ENCODE data around the gene APC. TPM values are rescaled to one million over a fixed set of nuclear protein-coding genes. Genes with fewer than 3 reads are reported as not detected.

Gene APC
- total and polyA plus RNA-seq, 2 experiments from 2014 or later: 12.9 to 40.1 TPM

DNA sequence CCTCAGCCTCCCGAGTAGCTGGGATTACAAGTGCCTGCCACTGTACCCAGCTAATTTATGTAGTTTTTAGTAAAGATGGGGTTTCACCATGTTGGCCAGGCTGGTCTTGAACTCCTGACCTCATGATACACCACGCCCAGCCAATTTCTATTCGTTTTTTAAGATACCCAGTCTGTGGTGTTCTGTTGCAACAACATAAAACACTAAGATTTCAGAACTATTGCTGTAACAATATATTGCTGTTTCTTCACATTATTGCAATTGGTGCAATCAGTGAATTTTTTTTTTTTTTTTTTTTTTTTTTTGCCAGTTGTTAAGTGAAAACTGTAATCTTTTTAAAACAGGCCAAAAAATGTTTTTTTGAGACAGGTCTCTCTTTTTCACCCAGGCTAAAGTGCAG, 133.3 kb downstream of the APC start:
- Histone ChIP-seq H3K27me3 (no peaks in the 10 kb centered on the region), H3K4me1 (ENCODE audit: low read depth) (no peaks in the 10 kb centered on the region), H3K9me3 (ENCODE audit: low read depth) (no peaks in the 10 kb centered on the region), H3K27ac (no peak overlapping the region), H3K36me3 (peaks cover 30% of the 10 kb centered on the region), H3K4me3 (no peak overlapping the region)
- no peak for DNase-seq (ENCODE audit: low read depth in 1 of 2, low spot score in 1 of 2)
- TF ChIP-seq, protein P1, sequence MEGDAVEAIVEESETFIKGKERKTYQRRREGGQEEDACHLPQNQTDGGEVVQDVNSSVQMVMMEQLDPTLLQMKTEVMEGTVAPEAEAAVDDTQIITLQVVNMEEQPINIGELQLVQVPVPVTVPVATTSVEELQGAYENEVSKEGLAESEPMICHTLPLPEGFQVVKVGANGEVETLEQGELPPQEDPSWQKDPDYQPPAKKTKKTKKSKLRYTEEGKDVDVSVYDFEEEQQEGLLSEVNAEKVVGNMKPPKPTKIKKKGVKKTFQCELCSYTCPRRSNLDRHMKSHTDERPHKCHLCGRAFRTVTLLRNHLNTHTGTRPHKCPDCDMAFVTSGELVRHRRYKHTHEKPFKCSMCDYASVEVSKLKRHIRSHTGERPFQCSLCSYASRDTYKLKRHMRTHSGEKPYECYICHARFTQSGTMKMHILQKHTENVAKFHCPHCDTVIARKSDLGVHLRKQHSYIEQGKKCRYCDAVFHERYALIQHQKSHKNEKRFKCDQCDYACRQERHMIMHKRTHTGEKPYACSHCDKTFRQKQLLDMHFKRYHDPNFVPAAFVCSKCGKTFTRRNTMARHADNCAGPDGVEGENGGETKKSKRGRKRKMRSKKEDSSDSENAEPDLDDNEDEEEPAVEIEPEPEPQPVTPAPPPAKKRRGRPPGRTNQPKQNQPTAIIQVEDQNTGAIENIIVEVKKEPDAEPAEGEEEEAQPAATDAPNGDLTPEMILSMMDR (IDR thresholded peaks at IDR 0.05; ENCODE audit: low read depth, low read length): no peak

DNA sequence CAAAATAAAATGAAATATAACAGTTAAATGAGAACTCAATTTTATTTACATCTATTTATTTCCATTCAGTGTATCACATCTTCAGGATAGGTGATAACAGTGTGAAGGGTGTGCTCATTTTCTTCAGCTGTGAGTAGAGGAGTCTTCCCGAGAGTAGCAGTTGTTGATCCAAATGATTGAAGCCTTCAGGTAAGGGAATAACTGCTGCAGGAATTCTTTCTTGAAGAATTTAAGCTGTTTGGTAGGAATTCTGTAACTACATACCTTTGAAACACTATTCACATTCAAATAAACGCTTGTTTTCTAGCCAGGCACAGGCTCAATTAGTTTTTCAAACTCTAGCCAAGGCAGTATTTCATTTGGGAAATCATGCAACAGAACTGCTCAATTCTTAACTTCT, 138.7 kb downstream of the APC start:
- H3K36me3 ChIP-seq: peaks cover 5% of the 10 kb centered on the region
- H3K9me3 ChIP-seq (ENCODE audit: low read depth): no peaks in the 10 kb centered on the region
- peak overlapping the region; percentile 26 for H3K27ac ChIP-seq
- TF ChIP-seq, protein P1 (IDR thresholded peaks at IDR 0.05; ENCODE audit: low read depth, low read length): no peak
- H3K4me1 ChIP-seq (ENCODE audit: low read depth): peaks cover 4% of the 10 kb centered on the region
- H3K4me3 ChIP-seq: no peak overlapping the region
- no peak for DNase-seq (ENCODE audit: low read depth in 1 of 2, low spot score in 1 of 2)
- H3K27me3 ChIP-seq: no peaks in the 10 kb centered on the region

DNA sequence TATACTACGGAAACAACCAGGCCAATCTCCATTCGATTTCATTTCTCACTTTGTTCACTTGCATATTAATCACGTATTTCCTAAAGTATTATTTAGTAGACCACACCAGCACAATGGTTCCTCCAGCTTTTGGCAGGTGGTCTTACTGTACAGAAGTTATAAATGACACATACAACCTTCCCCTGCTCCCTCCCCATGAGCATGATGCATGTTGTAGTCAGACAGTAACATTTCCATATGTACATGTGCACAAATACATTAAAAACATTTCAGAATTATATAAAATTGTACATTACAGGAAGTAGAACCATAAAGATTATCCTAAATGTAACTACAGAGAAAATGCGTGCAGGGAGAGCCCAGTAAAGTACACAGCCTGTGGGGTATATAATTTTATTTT, 140.4 kb downstream of the APC start:
- Histone ChIP-seq H3K4me3 (no peak overlapping the region), H3K9me3 (ENCODE audit: low read depth) (no peaks in the 10 kb centered on the region), H3K36me3 (peaks cover 5% of the 10 kb centered on the region), H3K27me3 (no peaks in the 10 kb centered on the region), H3K27ac (no peak overlapping the region), H3K4me1 (ENCODE audit: low read depth) (peaks cover 7% of the 10 kb centered on the region)
- TF ChIP-seq, protein P1 (IDR thresholded peaks at IDR 0.05; ENCODE audit: low read depth, low read length): no peak
- no peak for DNase-seq (ENCODE audit: low read depth in 1 of 2, low spot score in 1 of 2)

DNA sequence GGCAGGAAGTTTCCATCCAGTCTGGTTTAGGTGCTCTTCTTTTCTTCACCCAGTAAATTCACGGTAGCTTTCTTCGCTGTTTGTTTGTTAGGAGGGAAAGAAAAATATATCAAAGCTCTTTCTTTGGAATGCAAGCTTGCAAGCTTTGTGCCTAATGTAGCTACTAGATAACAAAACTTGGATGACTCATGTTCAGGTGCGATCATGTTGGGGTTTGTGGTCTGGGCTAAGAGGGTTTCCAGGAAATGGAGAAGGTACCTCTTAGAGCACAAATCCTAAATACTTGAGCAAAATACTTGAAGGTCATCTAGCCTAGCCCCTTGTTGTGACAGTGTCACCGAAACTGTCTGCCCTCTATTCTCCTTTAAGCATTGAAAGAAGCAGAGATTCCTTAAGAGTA, 141.1 kb downstream of the APC start:
- H3K9me3 ChIP-seq (ENCODE audit: low read depth): no peaks in the 10 kb centered on the region
- peak in 1 of 2 donors; percentile 13 for DNase-seq (ENCODE audit: low read depth in 1 of 2, low spot score in 1 of 2)
- peaks cover 7% of the 10 kb centered on the region for H3K36me3 ChIP-seq

DNA sequence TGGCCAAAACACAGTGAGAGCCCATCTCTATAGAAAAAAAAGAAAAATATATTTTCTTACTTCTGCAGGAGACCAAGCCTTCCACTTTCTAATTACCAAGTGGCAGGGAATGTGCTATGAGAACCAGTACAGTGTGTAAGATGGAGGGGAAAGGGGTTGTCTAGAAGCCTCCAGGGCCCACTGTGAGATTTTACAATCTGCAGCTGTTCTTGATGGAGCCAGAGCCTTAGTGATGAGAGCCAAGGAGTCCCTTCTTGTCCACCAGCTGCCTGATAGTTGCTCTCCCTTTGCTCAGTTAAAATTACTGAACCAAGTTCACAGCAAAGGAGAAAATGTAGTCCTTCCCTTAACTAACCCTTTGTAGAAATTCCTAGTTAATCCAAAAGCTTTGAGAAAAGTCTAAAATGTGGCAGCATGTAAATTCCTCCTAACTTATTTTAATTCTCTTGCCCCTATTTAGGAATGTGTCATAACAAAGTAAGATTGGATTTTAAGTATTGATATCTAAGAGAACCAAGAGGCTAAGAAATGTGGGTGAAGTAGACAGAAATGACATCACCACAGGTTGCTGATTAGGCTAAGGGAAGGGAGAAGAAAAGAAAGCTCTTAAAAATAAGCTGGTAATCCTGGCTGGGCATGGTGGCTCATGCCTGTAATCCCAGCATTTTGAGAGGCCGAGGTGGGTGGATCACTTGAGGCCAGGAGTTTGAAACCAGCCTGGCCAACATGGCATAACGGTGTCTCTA, 142.7 kb downstream of the APC start:
- no peak overlapping the region for H3K27ac ChIP-seq
- TF ChIP-seq, protein P1 (IDR thresholded peaks at IDR 0.05; ENCODE audit: low read depth, low read length): no peak
- H3K4me1 ChIP-seq (ENCODE audit: low read depth): peaks cover 18% of the 10 kb centered on the region
- H3K36me3 ChIP-seq: peaks cover 18% of the 10 kb centered on the region
- no peak for DNase-seq (ENCODE audit: low read depth in 1 of 2, low spot score in 1 of 2)
- no peak overlapping the region for H3K4me3 ChIP-seq
- H3K9me3 ChIP-seq (ENCODE audit: low read depth): no peaks in the 10 kb centered on the region
- no peaks in the 10 kb centered on the region for H3K27me3 ChIP-seq

More for the DNA sequence above, 141.1 kb downstream of the APC start:
- no peak overlapping the region for H3K4me3 ChIP-seq
- peak overlapping the region; percentile 63 for H3K27ac ChIP-seq
- TF ChIP-seq, protein P1 (IDR thresholded peaks at IDR 0.05; ENCODE audit: low read depth, low read length): no peak
- peaks cover 14% of the 10 kb centered on the region for H3K4me1 ChIP-seq (ENCODE audit: low read depth)
- H3K27me3 ChIP-seq: no peaks in the 10 kb centered on the region
